ENCODE data around the gene MCOLN1. TPM values are rescaled to one million over a fixed set of nuclear protein-coding genes. Genes with fewer than 3 reads are reported as not detected.

Gene MCOLN1
- total RNA-seq, 1 donor from 2014 or later, result 6.6 TPM

GRCh38 chr19:7528192-7528519 is 5.7 kb downstream of the MCOLN1 start:
- H3K27ac Mint-ChIP-seq, result no peak overlapping the region

GRCh38 chr19:7528522-7529245 is 6.3 kb downstream of the MCOLN1 start:
- no peaks in the 10 kb centered on the region for H3F3A ChIP-seq (ENCODE audit: low read depth)
- Mint-ChIP-seq H3K36me3 (no peaks in the 10 kb centered on the region), H3K27me3 (ENCODE audit: insufficient read depth, low read depth) (peaks cover 4% of the 10 kb centered on the region), H3K4me3 (peak overlapping the region; percentile 24), H3K27ac (no peak overlapping the region), H3K9me3 (no peaks in the 10 kb centered on the region), H3K4me1 (peaks cover 2% of the 10 kb centered on the region)
- no peaks in the 10 kb centered on the region for H4K20me1 ChIP-seq (ENCODE audit: low read depth)
- no peak overlapping the region for H3K4me3 ChIP-seq
- no peaks in the 10 kb centered on the region for H3K4me1 ChIP-seq
- no peak for DNase-seq (ENCODE audit: low spot score)
- no peaks in the 10 kb centered on the region for H3K9me3 ChIP-seq (ENCODE audit: low read depth)
- TF ChIP-seq EZH2phosphoT487 (IDR thresholded peaks at IDR 0.05), result no peak
- no peak for TF ChIP-seq CTCF (IDR thresholded peaks at IDR 0.05)
- TF ChIP-seq EZH2 (IDR thresholded peaks at IDR 0.05), result no peak
- no peaks in the 10 kb centered on the region for H3K36me3 ChIP-seq
- no peak overlapping the region for H3K4me2 ChIP-seq
- no peak overlapping the region for H2AFZ ChIP-seq (replicated peaks)
- no peak overlapping the region for H3K9ac ChIP-seq
- no peaks in the 10 kb centered on the region for H3K79me2 ChIP-seq (ENCODE audit: low read depth)
- H3K27me3 ChIP-seq, result no peaks in the 10 kb centered on the region
- no peak overlapping the region for H3K27ac ChIP-seq

More at GRCh38 chr19:7528192-7528519, 5.7 kb downstream of the MCOLN1 start:
- no peaks in the 10 kb centered on the region for H3F3A ChIP-seq (ENCODE audit: low read depth)
- no peak overlapping the region for H3K27ac ChIP-seq
- Mint-ChIP-seq H3K36me3 (no peaks in the 10 kb centered on the region), H3K9me3 (no peaks in the 10 kb centered on the region), H3K4me1 (peaks cover 5% of the 10 kb centered on the region), H3K4me3 (no peak overlapping the region), H3K27me3 (ENCODE audit: insufficient read depth, low read depth) (peaks cover 4% of the 10 kb centered on the region)
- no peak for DNase-seq (ENCODE audit: low spot score)
- TF ChIP-seq EZH2phosphoT487 (IDR thresholded peaks at IDR 0.05) (no peak), CTCF (IDR thresholded peaks at IDR 0.05) (no peak), EZH2 (IDR thresholded peaks at IDR 0.05) (no peak)
- H3K4me2 ChIP-seq, result no peak overlapping the region
- no peaks in the 10 kb centered on the region for H3K27me3 ChIP-seq
- H3K4me3 ChIP-seq, result no peak overlapping the region
- no peaks in the 10 kb centered on the region for H3K9me3 ChIP-seq (ENCODE audit: low read depth)
- no peak overlapping the region for H3K9ac ChIP-seq
- peaks cover 4% of the 10 kb centered on the region for H4K20me1 ChIP-seq (ENCODE audit: low read depth)
- no peaks in the 10 kb centered on the region for H3K79me2 ChIP-seq (ENCODE audit: low read depth)
- peaks cover 4% of the 10 kb centered on the region for H3K4me1 ChIP-seq
- no peaks in the 10 kb centered on the region for H3K36me3 ChIP-seq
- H2AFZ ChIP-seq (replicated peaks), result no peak overlapping the region

GRCh38 chr19:7529246-7529600 is 6.8 kb downstream of the MCOLN1 start:
- H2AFZ ChIP-seq (replicated peaks), result no peak overlapping the region
- H3K9me3 Mint-ChIP-seq, result no peaks in the 10 kb centered on the region
- H3K9me3 ChIP-seq (ENCODE audit: low read depth), result no peaks in the 10 kb centered on the region
- H3K4me1 ChIP-seq, result no peaks in the 10 kb centered on the region
- no peak for TF ChIP-seq EZH2phosphoT487 (IDR thresholded peaks at IDR 0.05)
- no peak for DNase-seq (ENCODE audit: low spot score)
- H3K79me2 ChIP-seq (ENCODE audit: low read depth), result no peaks in the 10 kb centered on the region
- no peak overlapping the region for H3K27ac ChIP-seq
- H4K20me1 ChIP-seq (ENCODE audit: low read depth), result no peaks in the 10 kb centered on the region
- no peak overlapping the region for H3K4me2 ChIP-seq
- H3K4me3 Mint-ChIP-seq, result no peak overlapping the region
- H3K27me3 Mint-ChIP-seq (ENCODE audit: insufficient read depth, low read depth), result peaks cover 4% of the 10 kb centered on the region
- H3F3A ChIP-seq (ENCODE audit: low read depth), result peaks cover 3% of the 10 kb centered on the region
- H3K36me3 ChIP-seq, result no peaks in the 10 kb centered on the region
- H3K4me3 ChIP-seq, result no peak overlapping the region
- H3K9ac ChIP-seq, result no peak overlapping the region
- H3K36me3 Mint-ChIP-seq, result no peaks in the 10 kb centered on the region
- H3K4me1 Mint-ChIP-seq, result peaks cover 2% of the 10 kb centered on the region
- H3K27me3 ChIP-seq, result no peaks in the 10 kb centered on the region
- no peak overlapping the region for H3K27ac Mint-ChIP-seq
